Nephron progenitor cell (in vitro differentiated cells): ENCODE data around the gene RPS6KA2.

Source experiments
- DNase-seq: peaks from one replicate; pipeline ENCODE4 v3.0.0; 2021
- H3K27ac Mint-ChIP-seq: 2 replicates; pipeline ENCODE4 v1.8.0; 2021; ENCODE audit warnings: mild to moderate bottlenecking, moderate library complexity, mixed read lengths
- H3K27me3 Mint-ChIP-seq: 2 replicates; pipeline ENCODE4 v1.8.0; 2021; ENCODE audit warnings: mild to moderate bottlenecking, low read depth, mixed read lengths; ENCODE audit not compliant: poor library complexity
- H3K36me3 Mint-ChIP-seq: 2 replicates; pipeline ENCODE4 v1.8.0; 2021; ENCODE audit warnings: low read depth, mixed read lengths
- H3K4me1 Mint-ChIP-seq: 2 replicates; pipeline ENCODE4 v1.8.0; 2021; ENCODE audit warnings: mixed read lengths
- H3K4me3 Mint-ChIP-seq: 2 replicates; pipeline ENCODE4 v1.8.0; 2021; ENCODE audit warnings: mild to moderate bottlenecking, moderate library complexity, mixed read lengths
- H3K9me3 Mint-ChIP-seq: 2 replicates; pipeline ENCODE4 v1.8.0; 2021; ENCODE audit warnings: mild to moderate bottlenecking, moderate library complexity, mixed read lengths
- TF ChIP-seq, protein P1 (sequence below): fragments of 200-600 bp; sonication (generic); IDR thresholded peaks from 2 replicates; pipeline ENCODE4 v1.5.0; 2021; ENCODE audit warnings: antibody characterized with exemption

RPS6KA2 gene

DNA sequence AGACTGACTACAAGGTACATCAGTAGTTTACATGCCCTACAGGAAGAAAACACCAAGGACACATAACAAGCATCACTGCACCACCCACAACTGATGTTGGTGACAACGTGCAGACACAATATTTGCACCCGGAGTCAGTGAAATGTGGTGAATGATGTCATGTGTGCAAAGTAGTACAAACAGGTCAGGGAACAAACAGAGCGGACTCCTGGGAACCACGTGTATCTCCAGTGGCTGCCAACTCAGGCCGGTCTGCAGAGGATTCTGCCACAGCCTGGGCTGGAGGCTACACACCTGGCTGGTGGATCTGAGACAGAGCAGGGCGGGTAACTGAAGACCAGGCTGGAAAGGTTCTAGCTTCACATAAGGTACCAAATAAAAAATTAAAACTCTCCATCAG, 28.2 kb upstream of the RPS6KA2 start:
- H3K36me3 Mint-ChIP-seq: no peaks in the 10 kb centered on the region
- no peaks in the 10 kb centered on the region for H3K9me3 Mint-ChIP-seq
- TF ChIP-seq, protein P1, sequence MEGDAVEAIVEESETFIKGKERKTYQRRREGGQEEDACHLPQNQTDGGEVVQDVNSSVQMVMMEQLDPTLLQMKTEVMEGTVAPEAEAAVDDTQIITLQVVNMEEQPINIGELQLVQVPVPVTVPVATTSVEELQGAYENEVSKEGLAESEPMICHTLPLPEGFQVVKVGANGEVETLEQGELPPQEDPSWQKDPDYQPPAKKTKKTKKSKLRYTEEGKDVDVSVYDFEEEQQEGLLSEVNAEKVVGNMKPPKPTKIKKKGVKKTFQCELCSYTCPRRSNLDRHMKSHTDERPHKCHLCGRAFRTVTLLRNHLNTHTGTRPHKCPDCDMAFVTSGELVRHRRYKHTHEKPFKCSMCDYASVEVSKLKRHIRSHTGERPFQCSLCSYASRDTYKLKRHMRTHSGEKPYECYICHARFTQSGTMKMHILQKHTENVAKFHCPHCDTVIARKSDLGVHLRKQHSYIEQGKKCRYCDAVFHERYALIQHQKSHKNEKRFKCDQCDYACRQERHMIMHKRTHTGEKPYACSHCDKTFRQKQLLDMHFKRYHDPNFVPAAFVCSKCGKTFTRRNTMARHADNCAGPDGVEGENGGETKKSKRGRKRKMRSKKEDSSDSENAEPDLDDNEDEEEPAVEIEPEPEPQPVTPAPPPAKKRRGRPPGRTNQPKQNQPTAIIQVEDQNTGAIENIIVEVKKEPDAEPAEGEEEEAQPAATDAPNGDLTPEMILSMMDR: no peak
- no peak for DNase-seq
- no peak overlapping the region for H3K4me3 Mint-ChIP-seq
- H3K27me3 Mint-ChIP-seq: peaks cover 9% of the 10 kb centered on the region
- H3K27ac Mint-ChIP-seq: no peak overlapping the region
- H3K4me1 Mint-ChIP-seq: peaks cover 22% of the 10 kb centered on the region

DNA sequence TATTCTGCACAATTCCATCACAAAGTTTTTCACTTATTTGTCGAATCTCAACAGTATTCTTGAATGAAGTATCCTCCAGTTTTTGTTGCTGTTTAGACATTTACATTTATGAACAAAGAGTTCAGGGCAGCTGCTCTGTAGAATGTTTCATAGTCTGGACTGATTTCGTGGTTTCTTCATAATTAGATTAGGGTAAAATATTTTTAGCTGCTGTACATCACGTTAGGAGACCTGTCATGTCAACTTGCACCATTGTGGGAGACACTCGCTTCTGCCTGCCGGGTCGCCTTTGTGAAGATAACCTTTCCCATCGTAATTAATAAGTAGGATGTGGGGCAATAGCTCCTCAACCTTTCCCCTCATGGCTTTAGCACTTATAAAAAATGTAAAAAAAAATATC, 27.5 kb upstream of the RPS6KA2 start:
- no peak overlapping the region for H3K4me3 Mint-ChIP-seq
- DNase-seq: no peak
- H3K27ac Mint-ChIP-seq: no peak overlapping the region
- H3K36me3 Mint-ChIP-seq: no peaks in the 10 kb centered on the region
- H3K9me3 Mint-ChIP-seq: no peaks in the 10 kb centered on the region
- H3K27me3 Mint-ChIP-seq: peaks cover 9% of the 10 kb centered on the region
- H3K4me1 Mint-ChIP-seq: peaks cover 15% of the 10 kb centered on the region
- TF ChIP-seq, protein P1: no peak

DNA sequence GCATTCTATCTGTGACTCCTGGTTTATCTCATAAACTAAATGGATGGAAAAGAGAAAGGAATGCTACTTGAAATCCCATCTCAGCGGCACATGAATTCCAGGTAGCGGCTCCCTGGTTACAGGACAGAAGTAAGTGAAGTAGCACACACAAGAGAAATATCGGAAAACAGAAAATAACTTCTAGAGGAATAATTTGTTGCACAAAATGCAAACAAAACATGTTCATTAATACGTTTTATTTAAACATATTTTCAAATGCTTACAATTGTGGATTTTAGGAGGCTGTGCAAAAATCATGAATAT, 26.5 kb upstream of the RPS6KA2 start:
- no peak overlapping the region for H3K4me3 Mint-ChIP-seq
- no peaks in the 10 kb centered on the region for H3K9me3 Mint-ChIP-seq
- H3K36me3 Mint-ChIP-seq: no peaks in the 10 kb centered on the region
- no peak overlapping the region for H3K27ac Mint-ChIP-seq
- TF ChIP-seq, protein P1: no peak
- no peak for DNase-seq
- H3K27me3 Mint-ChIP-seq: peaks cover 9% of the 10 kb centered on the region
- H3K4me1 Mint-ChIP-seq: peaks cover 5% of the 10 kb centered on the region

DNA sequence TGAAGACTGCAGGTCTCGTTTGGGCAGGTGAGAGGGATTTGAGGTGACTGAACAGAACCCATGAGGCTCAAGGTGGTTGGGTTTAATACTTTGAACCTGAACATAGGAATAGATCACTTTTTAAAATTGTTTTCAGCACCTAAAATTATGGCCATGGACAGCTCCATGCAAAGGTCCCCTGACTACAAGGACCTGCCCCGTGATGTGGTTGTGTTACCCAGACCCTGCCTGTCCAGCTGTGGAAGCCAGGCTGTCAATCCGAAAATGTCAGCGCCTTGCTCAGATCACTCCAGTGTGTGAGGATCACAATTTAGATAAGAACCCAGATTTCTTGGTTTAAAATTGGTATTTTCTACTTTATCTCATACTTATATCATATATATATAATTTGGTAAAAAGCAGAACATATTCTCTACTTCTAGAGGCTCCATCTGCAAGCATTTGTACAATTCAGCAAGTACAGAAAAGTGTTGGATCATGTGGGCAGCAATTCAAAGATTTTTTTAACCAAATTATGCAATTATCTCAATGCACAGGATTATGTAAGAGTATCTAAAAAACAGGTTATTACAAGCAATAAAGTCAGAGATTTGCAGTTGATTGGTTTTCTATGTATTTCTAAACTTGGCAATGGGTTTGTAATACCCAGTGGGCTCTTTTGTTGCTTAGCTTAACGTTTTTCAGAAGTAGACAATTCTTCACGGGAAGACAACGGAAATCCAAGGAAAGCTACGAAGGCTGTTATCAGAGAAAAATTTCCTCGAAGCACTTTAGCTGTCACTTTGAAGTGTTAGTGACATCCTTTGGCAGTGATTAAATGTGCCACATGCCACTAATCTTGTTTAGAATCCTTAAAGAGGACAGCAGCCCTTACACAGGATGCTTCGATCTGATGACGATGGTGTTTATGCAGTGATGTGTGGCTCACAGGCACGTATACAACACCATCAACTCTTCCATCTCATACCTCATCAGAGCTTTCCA, 24.1 kb upstream of the RPS6KA2 start:
- DNase-seq: no peak
- H3K36me3 Mint-ChIP-seq: no peaks in the 10 kb centered on the region
- peaks cover 2% of the 10 kb centered on the region for H3K4me1 Mint-ChIP-seq
- H3K9me3 Mint-ChIP-seq: no peaks in the 10 kb centered on the region
- no peak overlapping the region for H3K4me3 Mint-ChIP-seq
- no peak overlapping the region for H3K27ac Mint-ChIP-seq
- peaks cover 9% of the 10 kb centered on the region for H3K27me3 Mint-ChIP-seq
- TF ChIP-seq, protein P1: no peak

DNA sequence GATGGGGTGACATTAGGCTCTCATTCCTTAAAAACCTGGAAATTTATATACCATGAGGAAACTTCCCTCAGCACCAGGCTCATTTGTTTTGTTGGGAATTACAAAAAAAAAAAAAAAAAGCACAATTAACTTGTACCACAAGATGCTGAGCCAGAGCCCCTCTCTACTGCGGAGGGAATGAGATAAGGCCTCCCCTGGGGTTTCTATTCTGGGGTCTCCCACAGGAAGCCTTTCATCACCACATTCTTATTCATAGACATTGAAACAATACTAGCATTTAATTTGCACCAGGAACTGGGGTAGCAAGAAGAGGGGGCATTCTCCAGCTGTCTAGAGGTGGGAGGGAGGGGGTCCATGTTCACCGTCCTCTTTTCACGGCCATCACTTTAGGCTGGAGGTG, 23.0 kb upstream of the RPS6KA2 start:
- Mint-ChIP-seq H3K27me3 (peaks cover 9% of the 10 kb centered on the region), H3K36me3 (no peaks in the 10 kb centered on the region), H3K4me1 (peaks cover 12% of the 10 kb centered on the region), H3K27ac (no peak overlapping the region), H3K4me3 (no peak overlapping the region), H3K9me3 (no peaks in the 10 kb centered on the region)
- TF ChIP-seq, protein P1: no peak
- no peak for DNase-seq

DNA sequence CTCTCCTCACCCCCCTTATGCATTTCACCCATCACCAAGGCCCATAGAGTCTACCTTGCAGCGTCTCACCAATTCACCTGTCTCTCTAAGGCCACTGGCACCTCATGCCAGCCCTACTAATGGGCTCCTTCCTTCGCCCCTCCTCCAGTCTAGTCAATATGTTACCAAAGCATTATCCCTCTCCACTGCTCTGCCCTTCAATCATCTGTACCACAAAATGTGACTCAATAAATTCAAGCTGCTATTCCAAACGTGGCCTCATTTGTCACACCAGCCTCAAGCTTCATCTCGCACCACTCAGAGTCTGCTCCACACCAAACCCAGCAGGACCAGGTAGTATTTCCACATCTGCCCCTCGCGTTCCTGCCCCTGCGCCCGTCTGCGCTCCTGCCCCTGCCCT, 21.8 kb upstream of the RPS6KA2 start:
- no peak overlapping the region for H3K4me3 Mint-ChIP-seq
- H3K36me3 Mint-ChIP-seq: no peaks in the 10 kb centered on the region
- no peak for DNase-seq
- H3K9me3 Mint-ChIP-seq: peaks cover 3% of the 10 kb centered on the region
- H3K27ac Mint-ChIP-seq: no peak overlapping the region
- TF ChIP-seq, protein P1: no peak
- H3K27me3 Mint-ChIP-seq: peaks cover 9% of the 10 kb centered on the region
- H3K4me1 Mint-ChIP-seq: peaks cover 13% of the 10 kb centered on the region
